Fibroblast of the aortic adventitia (primary cell): Measurements from ENCODE around the gene PKNOX2. TPM values are rescaled to one million over a fixed set of nuclear protein-coding genes. Genes with fewer than 3 reads are reported as not detected.

Experiments used
- DNase-seq: peaks from one replicate; pipeline ENCODE4 v3.0.0-alpha.2; 2010; ENCODE audit warnings: low read depth
- H3K4me3 ChIP-seq: 2 replicates; pipeline ENCODE4 v1.5.1; 2011; ENCODE audit warnings: low read depth, mild to moderate bottlenecking, control low read depth, low read length, moderate library complexity
- total RNA-seq: library from RNA; depleted of rRNA; stranded (reverse); fragments of >200 nt; gene quantifications from 2 replicates; pipeline ENCODE4 v1.2.3, GENCODE V29; 2012; ENCODE audit warnings: low replicate concordance
- TF ChIP-seq, protein P1 (sequence below): IDR thresholded peaks from 2 replicates; pipeline ENCODE4 v1.5.1; 2011; ENCODE audit warnings: mild to moderate bottlenecking, low read length, control low read depth, inconsistent platforms; ENCODE audit not compliant: insufficient read depth

PKNOX2 gene
- total RNA-seq, 1 donor, result 2.0 TPM

DNA sequence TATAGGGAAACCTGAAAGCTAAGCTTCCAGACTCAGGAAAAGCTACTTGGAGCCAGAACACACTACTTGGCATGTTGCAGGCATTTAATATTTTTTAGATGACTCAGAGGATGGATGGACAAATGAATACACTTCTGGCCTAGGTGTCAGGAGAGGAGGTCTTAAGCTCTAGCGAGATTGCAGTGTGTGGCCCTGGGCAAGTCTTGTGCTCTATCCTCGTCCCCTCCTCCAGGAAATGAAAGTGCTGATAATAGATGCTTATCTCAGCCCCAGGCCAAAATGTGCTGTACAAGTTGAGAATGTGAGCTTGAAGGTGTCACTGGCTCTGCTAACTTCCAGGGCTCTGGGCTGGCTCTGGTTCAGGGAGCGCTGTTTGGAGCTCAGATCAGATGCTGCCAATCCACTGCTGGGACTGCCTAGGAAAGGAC is 136.3 kb downstream of the PKNOX2 start:
- no peak overlapping the region for H3K4me3 ChIP-seq
- DNase-seq, result peak; percentile 96
- TF ChIP-seq, protein P1, sequence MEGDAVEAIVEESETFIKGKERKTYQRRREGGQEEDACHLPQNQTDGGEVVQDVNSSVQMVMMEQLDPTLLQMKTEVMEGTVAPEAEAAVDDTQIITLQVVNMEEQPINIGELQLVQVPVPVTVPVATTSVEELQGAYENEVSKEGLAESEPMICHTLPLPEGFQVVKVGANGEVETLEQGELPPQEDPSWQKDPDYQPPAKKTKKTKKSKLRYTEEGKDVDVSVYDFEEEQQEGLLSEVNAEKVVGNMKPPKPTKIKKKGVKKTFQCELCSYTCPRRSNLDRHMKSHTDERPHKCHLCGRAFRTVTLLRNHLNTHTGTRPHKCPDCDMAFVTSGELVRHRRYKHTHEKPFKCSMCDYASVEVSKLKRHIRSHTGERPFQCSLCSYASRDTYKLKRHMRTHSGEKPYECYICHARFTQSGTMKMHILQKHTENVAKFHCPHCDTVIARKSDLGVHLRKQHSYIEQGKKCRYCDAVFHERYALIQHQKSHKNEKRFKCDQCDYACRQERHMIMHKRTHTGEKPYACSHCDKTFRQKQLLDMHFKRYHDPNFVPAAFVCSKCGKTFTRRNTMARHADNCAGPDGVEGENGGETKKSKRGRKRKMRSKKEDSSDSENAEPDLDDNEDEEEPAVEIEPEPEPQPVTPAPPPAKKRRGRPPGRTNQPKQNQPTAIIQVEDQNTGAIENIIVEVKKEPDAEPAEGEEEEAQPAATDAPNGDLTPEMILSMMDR, result no peak

DNA sequence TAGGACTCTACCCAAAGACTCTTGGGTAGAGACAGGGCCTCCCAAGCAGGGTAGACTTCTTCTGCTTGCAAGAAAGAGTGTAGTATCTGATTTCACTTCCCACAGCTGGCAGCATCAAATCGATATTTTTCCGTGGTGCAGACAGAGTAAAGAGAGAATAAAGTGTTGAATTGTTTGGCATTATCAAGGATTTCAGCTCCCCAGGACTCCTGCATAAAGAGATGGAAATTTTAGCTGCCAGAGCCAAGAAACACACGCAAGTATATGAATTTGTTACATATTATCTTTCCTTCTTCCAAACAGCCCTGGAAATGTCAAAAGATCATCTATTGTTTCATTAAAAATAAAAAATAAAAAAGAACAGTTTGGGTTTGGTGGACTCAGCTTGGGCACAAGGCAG is 136.8 kb downstream of the PKNOX2 start:
- no peak overlapping the region for H3K4me3 ChIP-seq
- TF ChIP-seq, protein P1, result no peak

GRCh38 chr11:125303186-125303585 is 138.6 kb downstream of the PKNOX2 start:
- no peak for DNase-seq

More for the DNA sequence above, 136.8 kb downstream of the PKNOX2 start:
- peak; percentile 45 for DNase-seq

GRCh38 chr11:125303694-125304093 is 139.1 kb downstream of the PKNOX2 start:
- DNase-seq, result no peak
- H3K4me3 ChIP-seq, result no peak overlapping the region
- TF ChIP-seq, protein P1, result no peak

More at GRCh38 chr11:125303186-125303585, 138.6 kb downstream of the PKNOX2 start:
- TF ChIP-seq, protein P1, result no peak
- H3K4me3 ChIP-seq, result no peak overlapping the region

GRCh38 chr11:125304136-125304535 is 139.6 kb downstream of the PKNOX2 start:
- H3K4me3 ChIP-seq, result no peak overlapping the region
- DNase-seq, result no peak

DNA sequence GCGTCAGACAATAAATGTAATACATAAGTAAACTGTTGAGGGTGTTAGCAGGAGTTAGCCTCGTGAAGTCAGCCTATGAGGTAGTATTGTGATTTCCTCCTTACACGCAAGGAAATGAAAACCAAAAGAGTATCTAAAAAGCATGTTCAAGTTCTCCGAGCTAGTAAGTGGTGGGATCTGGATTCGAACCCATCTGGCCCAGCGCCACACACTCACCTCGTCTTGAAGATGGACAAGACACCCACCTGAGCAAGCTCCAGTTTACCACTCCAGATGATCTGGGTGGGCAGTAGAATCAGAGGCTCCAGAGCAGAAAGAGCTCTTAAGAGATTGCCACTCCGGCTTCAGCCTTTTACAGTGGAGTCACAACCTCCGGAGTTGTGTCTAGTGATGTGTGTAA is 140.3 kb downstream of the PKNOX2 start:
- TF ChIP-seq, protein P1, result no peak
- no peak for DNase-seq
- no peak overlapping the region for H3K4me3 ChIP-seq

More at GRCh38 chr11:125304136-125304535, 139.6 kb downstream of the PKNOX2 start:
- TF ChIP-seq, protein P1, result no peak

DNA sequence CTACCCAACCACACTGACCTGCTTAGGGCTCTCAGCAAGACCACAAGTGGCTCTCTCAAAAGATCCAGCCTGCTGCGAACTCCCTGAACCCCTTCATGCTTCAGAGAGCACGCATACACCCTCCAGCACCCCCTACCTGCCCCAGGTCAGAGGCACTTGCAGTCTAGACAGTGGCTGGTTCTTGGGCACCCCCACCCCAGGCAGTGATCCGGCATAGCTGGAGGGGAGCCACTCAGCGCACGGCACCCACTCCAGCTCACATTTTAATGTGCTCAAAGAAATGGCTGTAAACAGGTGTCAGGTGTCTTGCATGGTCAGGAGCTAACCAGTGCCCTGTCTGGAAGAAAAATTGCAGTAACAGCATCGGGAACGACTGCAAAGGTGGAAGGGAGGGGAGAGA is 140.8 kb downstream of the PKNOX2 start:
- DNase-seq, result no peak

More for the DNA sequence above, 140.8 kb downstream of the PKNOX2 start:
- TF ChIP-seq, protein P1, result no peak
- H3K4me3 ChIP-seq, result no peak overlapping the region
